Subcutaneous abdominal adipose tissue (tissue), 5 donors: ENCODE results near the gene EMC10.
"Not testable (repeated sequence)": the region's sequence is repeated elsewhere in the genome, so short reads cannot be mapped to it uniquely, and the experiment has no call there.

ENCODE experiments used
- H3K27ac ChIP-seq: one replicate; pipeline ENCODE4 v1.7.0; 2013; ENCODE audit warnings: low read depth, mild to moderate bottlenecking, inconsistent platforms, low read length, moderate library complexity
- H3K27me3 ChIP-seq, 5 donors: one replicate each; pipeline ENCODE4 v1.7.0; 2013; ENCODE audit warnings: low read length in 5 of 5, inconsistent platforms in 1 of 5; ENCODE audit not compliant: control insufficient read depth in 5 of 5, insufficient read depth in 4 of 5
- H3K36me3 ChIP-seq, 5 donors: one replicate each; pipeline ENCODE4 v1.7.0; 2013; ENCODE audit warnings: low read length in 5 of 5; ENCODE audit not compliant: control insufficient read depth in 5 of 5, insufficient read depth in 5 of 5
- H3K4me1 ChIP-seq, 5 donors: one replicate each; pipeline ENCODE4 v1.7.0; 2013; ENCODE audit warnings: low read length in 5 of 5, mild to moderate bottlenecking in 3 of 5, moderate library complexity in 1 of 5; ENCODE audit not compliant: control insufficient read depth in 5 of 5, insufficient read depth in 5 of 5
- H3K4me3 ChIP-seq, 5 donors: one replicate each; pipeline ENCODE4 v1.7.0; 2013; ENCODE audit warnings: low read length in 5 of 5, low read depth in 1 of 5
- H3K9ac ChIP-seq, 5 donors: one replicate each; pipeline ENCODE4 v1.7.0; 2013; ENCODE audit warnings: low read length in 5 of 5, mild to moderate bottlenecking in 4 of 5, moderate library complexity in 3 of 5
- H3K9me3 ChIP-seq, 5 donors: one replicate each; pipeline ENCODE4 v1.7.0; 2013; ENCODE audit warnings: low read length in 5 of 5; ENCODE audit not compliant: control insufficient read depth in 5 of 5
- donor health status: healthy.
- donor health status: healthy.
- donor health status: healthy.
- donor health status: healthy.
- donor health status: healthy.

EMC10 gene

GRCh38 chr19:50519006-50519575, 42.8 kb downstream of the EMC10 start:
- Histone ChIP-seq H3K36me3 (no peaks in the 10 kb centered on the region), H3K9ac (no peak overlapping the region), H3K27ac (no peak overlapping the region), H3K4me3 (no peak overlapping the region), H3K4me1 (no peaks in the 10 kb centered on the region), H3K27me3 (peaks cover 0 to 9% (median 0%) of the 10 kb centered on the region in 5 donors), H3K9me3 (no peaks in the 10 kb centered on the region)

- H3K9me3 ChIP-seq, result no peaks in the 10 kb centered on the region
- no peak overlapping the region for H3K9ac ChIP-seq
- H3K36me3 ChIP-seq, result no peaks in the 10 kb centered on the region
- H3K4me1 ChIP-seq, result no peaks in the 10 kb centered on the region
- peaks cover 0 to 6% (median 0%) of the 10 kb centered on the region in 5 donors for H3K27me3 ChIP-seq
- H3K27ac ChIP-seq, result no peak overlapping the region
- no peak overlapping the region for H3K4me3 ChIP-seq
Measured at GRCh38 chr19:50520822-50521465, 44.6 kb downstream of the EMC10 start.

- Histone ChIP-seq H3K27me3 (peaks cover 0 to 8% (median 0%) of the 10 kb centered on the region in 5 donors), H3K4me3 (no peak overlapping the region), H3K9ac (no peak overlapping the region), H3K36me3 (no peaks in the 10 kb centered on the region), H3K9me3 (no peaks in the 10 kb centered on the region), H3K4me1 (no peaks in the 10 kb centered on the region), H3K27ac (no peak overlapping the region)
Measured at GRCh38 chr19:50522881-50523280, 46.6 kb downstream of the EMC10 start.

GRCh38 chr19:50528052-50528451, 51.7 kb downstream of the EMC10 start:
- H3K9ac ChIP-seq, H3K36me3 ChIP-seq, H3K4me1 ChIP-seq, H3K4me3 ChIP-seq, H3K27ac ChIP-seq: not testable (repeated sequence)
- Histone ChIP-seq H3K9me3 (peaks cover 4 to 12% (median 9%) of the 10 kb centered on the region in 5 donors), H3K27me3 (peaks cover 13 to 23% (median 16%) of the 10 kb centered on the region in 5 donors)

GRCh38 chr19:50531171-50531612, 54.9 kb downstream of the EMC10 start:
- Histone ChIP-seq H3K36me3 (no peaks in the 10 kb centered on the region), H3K4me1 (no peaks in the 10 kb centered on the region), H3K4me3 (no peak overlapping the region), H3K9me3 (peaks cover 11 to 22% (median 18%) of the 10 kb centered on the region in 5 donors), H3K27ac (no peak overlapping the region), H3K27me3 (peaks cover 12 to 21% (median 16%) of the 10 kb centered on the region in 5 donors), H3K9ac (no peak overlapping the region)

- Histone ChIP-seq H3K27me3 (peaks cover 12 to 23% (median 19%) of the 10 kb centered on the region in 5 donors), H3K4me1 (no peaks in the 10 kb centered on the region), H3K27ac (no peak overlapping the region)
Measured at GRCh38 chr19:50532952-50533351, 56.6 kb downstream of the EMC10 start.

GRCh38 chr19:50534478-50534877, 58.2 kb downstream of the EMC10 start:
- no peak overlapping the region for H3K9ac ChIP-seq
- no peak overlapping the region for H3K27ac ChIP-seq
- H3K36me3 ChIP-seq, result no peaks in the 10 kb centered on the region
- H3K27me3 ChIP-seq, result peaks cover 6 to 21% (median 16%) of the 10 kb centered on the region in 5 donors
- no peak overlapping the region for H3K4me3 ChIP-seq
- no peaks in the 10 kb centered on the region for H3K4me1 ChIP-seq
- H3K9me3 ChIP-seq, result peaks cover 11 to 22% (median 18%) of the 10 kb centered on the region in 5 donors

More at GRCh38 chr19:50532952-50533351, 56.6 kb downstream of the EMC10 start:
- Histone ChIP-seq H3K4me3 (no peak overlapping the region), H3K9ac (no peak overlapping the region), H3K9me3 (peaks cover 11 to 22% (median 18%) of the 10 kb centered on the region in 5 donors), H3K36me3 (no peaks in the 10 kb centered on the region)

GRCh38 chr19:50535672-50536187, 59.4 kb downstream of the EMC10 start:
- H3K4me3 ChIP-seq, result no peak overlapping the region
- no peak overlapping the region for H3K9ac ChIP-seq

GRCh38 chr19:50536662-50537305, 60.5 kb downstream of the EMC10 start:
- no peaks in the 10 kb centered on the region for H3K36me3 ChIP-seq
- no peak overlapping the region for H3K9ac ChIP-seq
- peaks cover 0 to 7% (median 3%) of the 10 kb centered on the region in 5 donors for H3K27me3 ChIP-seq
- no peaks in the 10 kb centered on the region for H3K4me1 ChIP-seq
- H3K27ac ChIP-seq, result no peak overlapping the region
- H3K4me3 ChIP-seq, result no peak overlapping the region
- H3K9me3 ChIP-seq, result peaks cover 11 to 19% (median 18%) of the 10 kb centered on the region in 5 donors

More at GRCh38 chr19:50535672-50536187, 59.4 kb downstream of the EMC10 start:
- H3K4me1 ChIP-seq, result no peaks in the 10 kb centered on the region
- H3K9me3 ChIP-seq, result peaks cover 11 to 22% (median 18%) of the 10 kb centered on the region in 5 donors
- H3K36me3 ChIP-seq, result no peaks in the 10 kb centered on the region
- no peak overlapping the region for H3K27ac ChIP-seq
- peaks cover 0 to 14% (median 11%) of the 10 kb centered on the region in 5 donors for H3K27me3 ChIP-seq

GRCh38 chr19:50537306-50537685, 61.0 kb downstream of the EMC10 start:
- no peaks in the 10 kb centered on the region for H3K4me1 ChIP-seq
- H3K9ac ChIP-seq, result no peak overlapping the region
- no peak overlapping the region for H3K4me3 ChIP-seq

More at GRCh38 chr19:50537306-50537685, 61.0 kb downstream of the EMC10 start:
- peaks cover 10 to 17% (median 15%) of the 10 kb centered on the region in 5 donors for H3K9me3 ChIP-seq
- H3K27me3 ChIP-seq, result peaks cover 0 to 4% (median 3%) of the 10 kb centered on the region in 5 donors
- H3K27ac ChIP-seq, result no peak overlapping the region
- H3K36me3 ChIP-seq, result no peaks in the 10 kb centered on the region
